AG08396 (cell line): ENCODE data around the gene DDX47.

Source experiments
- DNase-seq: peaks from one replicate; pipeline ENCODE4 v3.0.0; 2012; ENCODE audit warnings: low spot score, mixed read lengths

DDX47 gene

GRCh38 chr12:12813120-12814101 is at the start of gene DDX47:
Gene DDX47 (plus strand): TSS chr12:12813346. CDS start chr12:12813368, 22 bp downstream.
- peak; percentile 89 for DNase-seq

- DNase-seq: no peak
Measured at GRCh38 chr12:12764824-12765223, 48.3 kb upstream of the DDX47 start.

GRCh38 chr12:12770262-12770661 is 42.9 kb upstream of the DDX47 start:
- DNase-seq: no peak

GRCh38 chr12:12774791-12775190 is 38.4 kb upstream of the DDX47 start:
- no peak for DNase-seq

GRCh38 chr12:12776261-12776660 is 36.9 kb upstream of the DDX47 start:
- no peak for DNase-seq

GRCh38 chr12:12777092-12777491 is 36.1 kb upstream of the DDX47 start:
- no peak for DNase-seq

GRCh38 chr12:12779007-12779406 is 34.1 kb upstream of the DDX47 start:
- DNase-seq: no peak

GRCh38 chr12:12779529-12779928 is 33.6 kb upstream of the DDX47 start:
- peak; percentile 43 for DNase-seq

- no peak for DNase-seq
Measured at GRCh38 chr12:12784116-12784515, 29.0 kb upstream of the DDX47 start.

- DNase-seq: no peak
Measured at GRCh38 chr12:12784911-12785814, 28.0 kb upstream of the DDX47 start, which contains the start of gene APOLD1. Gene APOLD1 (plus strand): TSS chr12:12785659. CDS start chr12:12785692, 33 bp downstream.

GRCh38 chr12:12786351-12786705 is 26.8 kb upstream of the DDX47 start:
- no peak for DNase-seq

- peak; percentile 98 for DNase-seq
Measured at GRCh38 chr12:12786706-12787601, 26.2 kb upstream of the DDX47 start.

- no peak for DNase-seq
Measured at GRCh38 chr12:12788131-12788530, 25.0 kb upstream of the DDX47 start.

- peak; percentile 53 for DNase-seq
Measured at GRCh38 chr12:12788675-12789368, 24.3 kb upstream of the DDX47 start.

- DNase-seq: no peak
Measured at GRCh38 chr12:12790956-12791355, 22.2 kb upstream of the DDX47 start.

- no peak for DNase-seq
Measured at GRCh38 chr12:12791756-12792369, 21.3 kb upstream of the DDX47 start.

GRCh38 chr12:12792421-12792820 is 20.7 kb upstream of the DDX47 start:
- DNase-seq: no peak

GRCh38 chr12:12794686-12795085 is 18.5 kb upstream of the DDX47 start:
- DNase-seq: no peak

GRCh38 chr12:12796171-12796570 is 17.0 kb upstream of the DDX47 start:
- DNase-seq: no peak
